DOHH2 (cell line): ENCODE results near the gene TP63.

Experiments
- H3F3A ChIP-seq: fragments of 200-600 bp; sonication (generic), shearing (Covaris generic); 2 replicates; pipeline ENCODE4 v1.6.0; 2016; ENCODE audit warnings: antibody characterized with exemption, mild to moderate bottlenecking; ENCODE audit not compliant: control insufficient read depth, insufficient read depth
- H3K27ac ChIP-seq: fragments of 200-600 bp; sonication (generic); 2 replicates; pipeline ENCODE4 v1.5.1; 2014; ENCODE audit warnings: low read depth, mild to moderate bottlenecking, low read length, moderate library complexity
- H3K27me3 ChIP-seq: fragments of 200-600 bp; sonication (generic); 2 replicates; pipeline ENCODE4 v1.6.1; 2014; ENCODE audit warnings: mild to moderate bottlenecking, low read length, mixed read lengths; ENCODE audit not compliant: control insufficient read depth
- H3K36me3 ChIP-seq: fragments of 200-600 bp; sonication (generic); 2 replicates; pipeline ENCODE4 v1.6.1; 2014; ENCODE audit warnings: mild to moderate bottlenecking, low read length, moderate library complexity, mixed read lengths; ENCODE audit not compliant: control insufficient read depth
- H3K4me1 ChIP-seq: fragments of 200-600 bp; sonication (generic); 2 replicates; pipeline ENCODE4 v1.6.1; 2014; ENCODE audit warnings: mild to moderate bottlenecking, low read length, mixed read lengths; ENCODE audit not compliant: control insufficient read depth
- H3K4me2 ChIP-seq: fragments of 200-600 bp; sonication (generic); 2 replicates; pipeline ENCODE4 v1.6.0; 2014; ENCODE audit warnings: mild to moderate bottlenecking, low read length, moderate library complexity
- H3K4me3 ChIP-seq: fragments of 200-600 bp; sonication (generic); 2 replicates; pipeline ENCODE4 v1.5.1; 2014; ENCODE audit warnings: mild to moderate bottlenecking, low read length, mixed read lengths
- H3K79me2 ChIP-seq: fragments of 200-600 bp; sonication (generic); 2 replicates; pipeline ENCODE4 v1.6.1; 2014; ENCODE audit warnings: mild to moderate bottlenecking, low read length, mixed read lengths; ENCODE audit not compliant: control insufficient read depth
- H3K9me2 ChIP-seq: fragments of 200-600 bp; sonication (generic); replicated peaks from 2 replicates; pipeline ENCODE4 v1.6.1; 2014; ENCODE audit warnings: mild to moderate bottlenecking, low read length, mixed read lengths; ENCODE audit not compliant: control insufficient read depth
- H3K9me3 ChIP-seq: fragments of 200-600 bp; sonication (generic); 2 replicates; pipeline ENCODE4 v1.6.1; 2014; ENCODE audit warnings: antibody characterized with exemption, low read length, mixed read lengths; ENCODE audit not compliant: control insufficient read depth, insufficient read depth
- H4K20me1 ChIP-seq: fragments of 200-600 bp; sonication (generic); 2 replicates; pipeline ENCODE4 v1.6.0; 2014; ENCODE audit warnings: low read depth, mild to moderate bottlenecking, antibody characterized with exemption, low read length, moderate library complexity; ENCODE audit not compliant: control insufficient read depth, insufficient read depth
- CTCF ChIP-seq: fragments of 200-600 bp; sonication (generic); IDR thresholded peaks from one replicate; pipeline ENCODE4 v1.5.1; 2014; ENCODE audit warnings: antibody characterized with exemption, mild to moderate bottlenecking, low read depth, low read length; ENCODE audit not compliant: poor library complexity, severe bottlenecking
- EZH2phosphoT487 ChIP-seq: fragments of 200-600 bp; sonication (generic); IDR thresholded peaks from 2 replicates; pipeline ENCODE4 v1.6.1; 2017; ENCODE audit warnings: borderline replicate concordance, mild to moderate bottlenecking, antibody characterized with exemption, low read length, moderate library complexity, mixed read lengths

TP63 gene

DNA sequence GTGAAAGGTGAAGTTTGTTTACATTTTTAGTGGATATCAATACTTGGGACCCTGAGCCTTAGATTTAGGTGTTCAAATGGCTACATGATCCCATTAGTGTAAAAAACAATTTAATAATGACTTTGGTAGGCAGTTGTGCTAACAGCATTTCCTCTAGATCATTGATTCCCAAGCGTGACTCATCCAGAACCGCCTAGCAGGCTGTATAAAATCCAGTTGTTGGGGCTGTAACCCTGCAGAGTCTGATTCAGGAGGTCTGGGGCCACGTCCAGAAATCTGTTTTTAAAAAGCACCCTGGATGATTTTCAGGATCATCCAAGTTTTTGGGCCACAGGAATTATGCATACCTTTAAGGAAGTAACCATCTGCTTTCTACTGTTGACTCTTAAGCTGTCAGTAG is 156.4 kb downstream of the TP63 start:
- no peaks in the 10 kb centered on the region for H3K36me3 ChIP-seq
- H3K27me3 ChIP-seq, result no peaks in the 10 kb centered on the region
- no peaks in the 10 kb centered on the region for H4K20me1 ChIP-seq
- H3K4me2 ChIP-seq, result no peak overlapping the region
- H3K27ac ChIP-seq, result no peak overlapping the region
- H3K4me3 ChIP-seq, result no peak overlapping the region
- no peaks in the 10 kb centered on the region for H3K4me1 ChIP-seq
- H3F3A ChIP-seq, result no peaks in the 10 kb centered on the region
- H3K9me2 ChIP-seq, result no peaks in the 10 kb centered on the region
- no peaks in the 10 kb centered on the region for H3K79me2 ChIP-seq
- no peaks in the 10 kb centered on the region for H3K9me3 ChIP-seq
- TF ChIP-seq CTCF (no peak), EZH2phosphoT487 (no peak)

DNA sequence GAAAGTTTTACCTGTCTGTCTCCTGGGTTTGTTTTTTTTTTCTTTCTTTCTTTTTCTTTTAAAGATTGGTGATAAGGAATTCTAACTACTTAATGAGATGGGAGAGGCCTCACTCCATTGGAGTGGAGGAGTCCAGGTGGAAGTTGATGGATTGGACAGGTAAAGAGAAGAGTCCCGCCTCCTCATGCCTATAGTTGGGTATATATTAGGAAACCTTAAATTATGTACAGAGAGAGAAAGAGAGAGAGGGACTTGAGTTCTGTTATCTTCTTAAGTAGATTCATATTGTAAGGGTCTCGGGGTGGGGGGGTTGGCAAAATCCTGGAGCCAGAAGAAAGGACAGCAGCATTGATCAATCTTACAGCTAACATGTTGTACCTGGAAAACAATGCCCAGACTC is 158.2 kb downstream of the TP63 start:
- H3K4me3 ChIP-seq, result no peak overlapping the region
- H3K9me2 ChIP-seq, result no peaks in the 10 kb centered on the region
- no peaks in the 10 kb centered on the region for H3K9me3 ChIP-seq
- no peaks in the 10 kb centered on the region for H3K79me2 ChIP-seq
- H3F3A ChIP-seq, result no peaks in the 10 kb centered on the region
- TF ChIP-seq EZH2phosphoT487 (no peak), CTCF (no peak)
- no peaks in the 10 kb centered on the region for H3K27me3 ChIP-seq
- H3K4me1 ChIP-seq, result no peaks in the 10 kb centered on the region
- H4K20me1 ChIP-seq, result no peaks in the 10 kb centered on the region
- no peaks in the 10 kb centered on the region for H3K36me3 ChIP-seq
- H3K27ac ChIP-seq, result no peak overlapping the region
- no peak overlapping the region for H3K4me2 ChIP-seq

- Histone ChIP-seq H3K4me1 (no peaks in the 10 kb centered on the region), H3K27me3 (no peaks in the 10 kb centered on the region), H3K9me2 (no peaks in the 10 kb centered on the region), H3F3A (no peaks in the 10 kb centered on the region), H3K4me3 (no peak overlapping the region), H4K20me1 (no peaks in the 10 kb centered on the region), H3K9me3 (no peaks in the 10 kb centered on the region), H3K4me2 (no peak overlapping the region), H3K79me2 (no peaks in the 10 kb centered on the region), H3K36me3 (no peaks in the 10 kb centered on the region), H3K27ac (no peak overlapping the region)
- TF ChIP-seq EZH2phosphoT487 (no peak), CTCF (no peak)
Observed at GRCh38 chr3:189790658-189791057, 159.5 kb downstream of the TP63 start.
